NB4 (cell line): Measurements from ENCODE around the gene FAM216A.

Source experiments
- CTCF ChIP-seq: IDR thresholded peaks from one replicate; pipeline ENCODE4 v1.5.1; 2012; ENCODE audit warnings: low read depth, low read length
- MAX ChIP-seq: IDR thresholded peaks from 2 replicates; pipeline ENCODE4 v1.6.1; 2011; ENCODE audit warnings: low read depth, low read length
- MYC ChIP-seq: IDR thresholded peaks from 2 replicates; pipeline ENCODE4 v1.6.1; 2011; ENCODE audit warnings: low read depth, low read length
- POLR2A ChIP-seq: IDR thresholded peaks from 2 replicates; pipeline ENCODE4 v1.6.1; 2011; ENCODE audit warnings: mild to moderate bottlenecking; ENCODE audit not compliant: insufficient read length; ENCODE audit errors: extremely low read depth

- TF ChIP-seq POLR2A (peak; percentile 93), MAX (peak; percentile 98), CTCF (no peak), MYC (peak; percentile 97)
Observed at GRCh38 chr12:110501752-110502738, 33.4 kb downstream of the FAM216A start, which contains the start of the genes RAD9B and VPS29.
